HG03095 (cell line): Measurements from ENCODE around the gene FOXB2.
"Not testable (repeated sequence)": the region's sequence is repeated elsewhere in the genome, so short reads cannot be mapped to it uniquely, and the experiment has no call there.

ENCODE experiments used
- ATAC-seq: cut with Tn5 transposase; IDR thresholded peaks from one replicate; pipeline ENCODE4 v1.9.1; 2021; ENCODE audit warnings: moderate library complexity; ENCODE audit not compliant: unreplicated experiment

Gene FOXB2

DNA sequence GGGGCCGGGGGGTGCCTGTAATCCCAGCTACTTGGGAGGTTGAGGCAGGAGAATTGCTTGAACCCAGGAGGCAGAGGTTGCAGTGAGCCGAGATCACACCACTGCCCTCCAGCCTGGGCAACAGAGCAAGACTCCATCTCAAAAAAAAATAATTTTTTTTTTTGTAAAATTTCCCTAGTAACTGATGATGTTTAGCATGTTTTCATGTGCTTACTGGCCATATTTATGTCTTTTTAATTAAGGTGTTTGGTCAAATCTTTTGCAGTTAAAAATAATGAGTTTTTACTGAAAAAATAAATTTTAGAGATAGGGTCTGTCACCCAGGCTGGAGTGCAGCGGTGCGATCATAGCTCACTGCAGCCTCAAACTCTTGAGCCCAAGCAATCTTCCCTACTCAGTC, 24.3 kb downstream of the FOXB2 start:
- ATAC-seq: not testable (repeated sequence)

- ATAC-seq: not testable (repeated sequence)
These were observed 41.2 kb downstream of the FOXB2 start for GRCh38 chr9:77060681-77061080.

GRCh38 chr9:77063645-77064285, 44.3 kb downstream of the FOXB2 start:
- ATAC-seq: no peak

GRCh38 chr9:77066388-77066787, 46.9 kb downstream of the FOXB2 start:
- ATAC-seq: no peak
